K562 (cell line): Measurements from ENCODE around the gene PRDX6. TPM values are rescaled to one million over a fixed set of nuclear protein-coding genes. Genes with fewer than 3 reads are reported as not detected.

Experiments used
- DDX20 ChIP-seq: fragments of 450-650 bp; IDR thresholded peaks from 2 replicates; pipeline ENCODE4 v1.6.1; 2016; ENCODE audit warnings: missing genetic modification characterization, low read depth, mild to moderate bottlenecking, missing compliant biosample characterization, moderate library complexity
- ELF1 ChIP-seq: fragments of 200-800 bp; sonication (Bioruptor generic); IDR thresholded peaks from 2 replicates; pipeline ENCODE4 v1.6.1; 2016; ENCODE audit warnings: missing genetic modification characterization, missing compliant biosample characterization
- ETV5 ChIP-seq: sonication (generic); formaldehyde crosslinking; IDR thresholded peaks from 2 replicates; pipeline ENCODE4 v1.4.0; 2020; ENCODE audit warnings: low read depth, mild to moderate bottlenecking, missing genetic modification reagents
- HSF4 ChIP-seq: fragments of 250-450 bp; sonication (Bioruptor Pico); IDR thresholded peaks from 2 replicates; pipeline ENCODE4 v2.1.2; 2022; ENCODE audit warnings: mild to moderate bottlenecking, moderate library complexity, borderline replicate concordance
- ILK ChIP-seq: fragments of 450-650 bp; IDR thresholded peaks from 2 replicates; pipeline ENCODE4 v1.6.1; 2016; ENCODE audit warnings: missing genetic modification characterization, low read depth, mild to moderate bottlenecking, missing compliant biosample characterization, moderate library complexity, borderline replicate concordance
- KLF6 ChIP-seq: fragments of 250-450 bp; sonication (Bioruptor Pico); IDR thresholded peaks from 2 replicates; pipeline ENCODE4 v1.4.0; 2020; ENCODE audit warnings: mild to moderate bottlenecking, moderate library complexity, borderline replicate concordance
- PTTG1 ChIP-seq: fragments of 450-650 bp; IDR thresholded peaks from 2 replicates; pipeline ENCODE4 v1.6.1; 2016; ENCODE audit warnings: low read depth, mild to moderate bottlenecking, missing genetic modification characterization, missing compliant biosample characterization
- THAP7 ChIP-seq: fragments of 250-450 bp; sonication (Bioruptor Pico); IDR thresholded peaks from 2 replicates; pipeline ENCODE4 v1.5.0; 2021
- ZKSCAN3 ChIP-seq: fragments of 250-450 bp; sonication (Bioruptor Pico); IDR thresholded peaks from 2 replicates; pipeline ENCODE4 v1.4.0; 2020
- ZNF239 ChIP-seq: fragments of 250-450 bp; sonication (Bioruptor Pico); IDR thresholded peaks from 2 replicates; pipeline ENCODE4 v1.4.0; 2020; ENCODE audit warnings: mild to moderate bottlenecking
- ZNF347 ChIP-seq: fragments of 450-650 bp; formaldehyde crosslinking; IDR thresholded peaks from 2 replicates; pipeline ENCODE4 v1.4.0; 2020; ENCODE audit warnings: low read depth, mild to moderate bottlenecking, moderate library complexity
- ZNF639 ChIP-seq, 2 experiments: fragments of 200-800 bp in 1 of 2; sonication (Bioruptor generic) in 1 of 2; sonication (generic) in 1 of 2; formaldehyde crosslinking in 1 of 2; IDR thresholded peaks in 1 of 2; conservative IDR thresholded peaks in 1 of 2; 2 replicates each; pipeline versions ENCODE4 v1.5.0 to v1.6.1; 2016 to 2020; ENCODE audit warnings: missing compliant biosample characterization in 1 of 2, missing genetic modification characterization in 1 of 2, missing genetic modification reagents in 1 of 2
- ZNF668 ChIP-seq: fragments of 250-450 bp; sonication (Bioruptor Pico); IDR thresholded peaks from 2 replicates; pipeline ENCODE4 v1.8.0; 2022; ENCODE audit warnings: mild to moderate bottlenecking, inconsistent platforms
- ZNF717 ChIP-seq: fragments of 250-450 bp; sonication (Bioruptor Pico); IDR thresholded peaks from 2 replicates; pipeline ENCODE4 v1.5.0; 2021
- polyA plus RNA-seq, 8 experiments: library from polyadenylated mRNA; depleted of rRNA in 4 of 8; stranded (reverse) in 5 of 8; unstranded in 3 of 8; fragments of >200 nt; fragmentation: Nextera tagmentation in 2 of 8; fragmentation: Illumina TruSeq in 1 of 8; extraction: Ambion mirVana in 2 of 8; extraction: Trizol in 1 of 8; gene quantifications; 2 replicates each; pipeline versions ENCODE4 v1.2.1 to v1.2.3, GENCODE V29; 2011 to 2014; ENCODE audit warnings: inconsistent platforms in 1 of 8, missing spikeins in 1 of 8
- total RNA-seq, 7 experiments: library from RNA; depleted of rRNA in 6 of 7; stranded (reverse); fragments of >200 nt in 6 of 7; fragmentation: Illumina TruSeq in 2 of 7; extraction: Trizol in 2 of 7; gene quantifications; 2 replicates each; pipeline versions ENCODE4 v1.2.1 to v1.2.3, GENCODE V29; 2011 to 2021; ENCODE audit warnings: low replicate concordance in 1 of 7
- TF ChIP-seq, protein P1 (sequence below): fragments of 250-450 bp; sonication (Bioruptor Pico); IDR thresholded peaks from 2 replicates; pipeline ENCODE4 v1.8.0; 2022; ENCODE audit warnings: moderate library complexity, mild to moderate bottlenecking, inconsistent platforms
- TF ChIP-seq, protein P2 (sequence below): fragments of 450-650 bp; IDR thresholded peaks from 2 replicates; pipeline ENCODE4 v1.6.1; 2016; ENCODE audit warnings: missing biosample characterization, missing genetic modification characterization
- TF ChIP-seq, protein P3 (sequence below): IDR thresholded peaks from 2 replicates; pipeline ENCODE4 v1.6.1; 2012; ENCODE audit warnings: low read depth, low read length, improper control_type of control experiment, borderline replicate concordance
- TF ChIP-seq, protein P4 (sequence below): sonication (generic); formaldehyde crosslinking; IDR thresholded peaks from 2 replicates; pipeline ENCODE4 v1.9.0; 2022; ENCODE audit warnings: mild to moderate bottlenecking, missing genetic modification reagents

Gene PRDX6
- total and polyA plus RNA-seq, 9 of the 15 experiments (the other 6 are each of a cell fraction or from before 2014, with no cell fraction given) = 277 to 1,082 (median 610) TPM

GRCh38 chr1:173474097-173474779 lies 2.9 kb upstream of the PRDX6 start (continued):
- TF ChIP-seq, protein P1, sequence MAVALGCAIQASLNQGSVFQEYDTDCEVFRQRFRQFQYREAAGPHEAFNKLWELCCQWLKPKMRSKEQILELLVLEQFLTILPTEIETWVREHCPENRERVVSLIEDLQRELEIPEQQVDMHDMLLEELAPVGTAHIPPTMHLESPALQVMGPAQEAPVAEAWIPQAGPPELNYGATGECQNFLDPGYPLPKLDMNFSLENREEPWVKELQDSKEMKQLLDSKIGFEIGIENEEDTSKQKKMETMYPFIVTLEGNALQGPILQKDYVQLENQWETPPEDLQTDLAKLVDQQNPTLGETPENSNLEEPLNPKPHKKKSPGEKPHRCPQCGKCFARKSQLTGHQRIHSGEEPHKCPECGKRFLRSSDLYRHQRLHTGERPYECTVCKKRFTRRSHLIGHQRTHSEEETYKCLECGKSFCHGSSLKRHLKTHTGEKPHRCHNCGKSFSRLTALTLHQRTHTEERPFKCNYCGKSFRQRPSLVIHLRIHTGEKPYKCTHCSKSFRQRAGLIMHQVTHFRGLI = no peak
- TF ChIP-seq KLF6 (CRISPR knock-in tag) (peak; percentile 83; the same call in 1 of the 2 replicates), HSF4 (CRISPR knock-in tag) (0 out of 2 replicates have a peak, but pooled peaks have one; percentile 62), ILK (tag) (peak; percentile 53; the same call in 1 of the 2 replicates), ZNF239 (CRISPR knock-in tag) (peak; percentile 65), ZNF668 (CRISPR knock-in tag) (peak; percentile 75; the same call in 1 of the 2 replicates), PTTG1 (tag) (peak; percentile 86), ZNF717 (CRISPR knock-in tag) (no peak), ZKSCAN3 (CRISPR knock-in tag) (0 out of 2 replicates have a peak, but pooled peaks have one; percentile 42), ZNF639 (CRISPR knock-in tag; conservative IDR thresholded peaks at IDR 0.05 in 1 of 2, IDR thresholded peaks at IDR 0.05 in 1 of 2) (peak in 1 of 2 experiments; percentile 91; a peak in 2 of 4 replicates), ETV5 (no peak), ELF1 (tag) (peak; percentile 38; the same call in 1 of the 2 replicates), THAP7 (CRISPR knock-in tag) (no peak), DDX20 (tag) (peak; percentile 87), ZNF347 (CRISPR knock-in tag) (0 out of 2 replicates have a peak, but pooled peaks have one; percentile 13)
- TF ChIP-seq, protein P2, sequence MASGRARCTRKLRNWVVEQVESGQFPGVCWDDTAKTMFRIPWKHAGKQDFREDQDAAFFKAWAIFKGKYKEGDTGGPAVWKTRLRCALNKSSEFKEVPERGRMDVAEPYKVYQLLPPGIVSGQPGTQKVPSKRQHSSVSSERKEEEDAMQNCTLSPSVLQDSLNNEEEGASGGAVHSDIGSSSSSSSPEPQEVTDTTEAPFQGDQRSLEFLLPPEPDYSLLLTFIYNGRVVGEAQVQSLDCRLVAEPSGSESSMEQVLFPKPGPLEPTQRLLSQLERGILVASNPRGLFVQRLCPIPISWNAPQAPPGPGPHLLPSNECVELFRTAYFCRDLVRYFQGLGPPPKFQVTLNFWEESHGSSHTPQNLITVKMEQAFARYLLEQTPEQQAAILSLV (tag) = peak; percentile 75
- TF ChIP-seq, protein P3, sequence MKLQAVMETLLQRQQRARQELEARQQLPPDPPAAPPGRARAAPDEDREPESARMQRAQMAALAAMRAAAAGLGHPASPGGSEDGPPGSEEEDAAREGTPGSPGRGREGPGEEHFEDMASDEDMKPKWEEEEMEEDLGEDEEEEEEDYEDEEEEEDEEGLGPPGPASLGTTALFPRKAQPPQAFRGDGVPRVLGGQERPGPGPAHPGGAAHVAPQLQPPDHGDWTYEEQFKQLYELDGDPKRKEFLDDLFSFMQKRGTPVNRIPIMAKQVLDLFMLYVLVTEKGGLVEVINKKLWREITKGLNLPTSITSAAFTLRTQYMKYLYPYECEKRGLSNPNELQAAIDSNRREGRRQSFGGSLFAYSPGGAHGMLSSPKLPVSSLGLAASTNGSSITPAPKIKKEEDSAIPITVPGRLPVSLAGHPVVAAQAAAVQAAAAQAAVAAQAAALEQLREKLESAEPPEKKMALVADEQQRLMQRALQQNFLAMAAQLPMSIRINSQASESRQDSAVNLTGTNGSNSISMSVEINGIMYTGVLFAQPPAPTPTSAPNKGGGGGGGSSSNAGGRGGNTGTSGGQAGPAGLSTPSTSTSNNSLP = no peak
- TF ChIP-seq, protein P4, sequence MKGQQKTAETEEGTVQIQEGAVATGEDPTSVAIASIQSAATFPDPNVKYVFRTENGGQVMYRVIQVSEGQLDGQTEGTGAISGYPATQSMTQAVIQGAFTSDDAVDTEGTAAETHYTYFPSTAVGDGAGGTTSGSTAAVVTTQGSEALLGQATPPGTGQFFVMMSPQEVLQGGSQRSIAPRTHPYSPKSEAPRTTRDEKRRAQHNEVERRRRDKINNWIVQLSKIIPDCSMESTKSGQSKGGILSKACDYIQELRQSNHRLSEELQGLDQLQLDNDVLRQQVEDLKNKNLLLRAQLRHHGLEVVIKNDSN (CRISPR knock-in tag) = no peak
